ENCODE results near the gene DNAJA4. TPM values are rescaled to one million over a fixed set of nuclear protein-coding genes. Genes with fewer than 3 reads are reported as not detected.

DNAJA4 gene
- polyA plus RNA-seq, 1 donor from 2014 or later = 0.66 TPM

DNA sequence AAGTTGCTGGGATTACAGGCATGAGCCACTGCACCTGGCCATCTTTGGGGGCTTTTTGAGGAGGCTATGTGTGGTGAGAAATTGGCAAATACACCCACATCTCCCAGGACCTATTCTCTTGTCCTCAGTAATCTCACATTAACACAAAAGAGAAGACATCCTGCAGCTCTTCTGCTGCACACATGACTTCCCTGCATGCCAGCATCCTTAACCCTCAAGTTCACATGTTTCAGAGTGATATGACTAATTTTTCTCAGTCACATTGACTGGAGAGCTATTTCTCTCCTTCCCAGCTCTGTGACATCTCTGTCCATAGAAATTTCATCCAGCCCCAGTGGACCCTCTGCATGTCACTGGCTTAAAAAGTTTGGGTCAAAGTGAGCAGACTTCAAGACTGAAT is 37.0 kb downstream of the DNAJA4 start:
- Histone ChIP-seq H3K79me2 (replicated peaks; ENCODE audit: insufficient read depth, low read length) (peaks cover 15% of the 10 kb centered on the region), H3K9me3 (ENCODE audit: low read length) (no peaks in the 10 kb centered on the region), H3K36me3 (ENCODE audit: insufficient read depth, low read length) (no peaks in the 10 kb centered on the region), H3K9ac (ENCODE audit: low read length) (no peak overlapping the region), H2AFZ (ENCODE audit: low read depth, low read length) (no peak overlapping the region), H3K27me3 (ENCODE audit: insufficient read depth, low read depth, low read length) (no peaks in the 10 kb centered on the region), H3K4me2 (ENCODE audit: low read length) (no peak overlapping the region), H4K20me1 (ENCODE audit: insufficient read depth) (no peaks in the 10 kb centered on the region), H3K4me3 (ENCODE audit: low read length) (no peak overlapping the region), H3K27ac (ENCODE audit: low read length) (no peak overlapping the region), H3F3A (ENCODE audit: insufficient read depth, low read length, poor library complexity, severe bottlenecking) (no peaks in the 10 kb centered on the region), H3K9me2 (ENCODE audit: insufficient read depth, low read length) (no peaks in the 10 kb centered on the region)
- TF ChIP-seq EZH2 (IDR thresholded peaks at IDR 0.05; ENCODE audit: borderline replicate concordance, insufficient read depth, low read length, poor library complexity, severe bottlenecking) (no peak), POLR2AphosphoS5 (IDR thresholded peaks at IDR 0.05) (no peak), SMC3 (conservative IDR thresholded peaks at IDR 0.05; ENCODE audit: poor library complexity) (no peak), RAD21 (conservative IDR thresholded peaks at IDR 0.05) (no peak), MXI1 (conservative IDR thresholded peaks at IDR 0.05; ENCODE audit: poor library complexity, severe bottlenecking) (no peak), TAF1 (IDR thresholded peaks at IDR 0.05; ENCODE audit: low read depth) (no peak), EP300 (conservative IDR thresholded peaks at IDR 0.05; ENCODE audit: poor library complexity, severe bottlenecking) (no peak)
- TF ChIP-seq, protein P1, sequence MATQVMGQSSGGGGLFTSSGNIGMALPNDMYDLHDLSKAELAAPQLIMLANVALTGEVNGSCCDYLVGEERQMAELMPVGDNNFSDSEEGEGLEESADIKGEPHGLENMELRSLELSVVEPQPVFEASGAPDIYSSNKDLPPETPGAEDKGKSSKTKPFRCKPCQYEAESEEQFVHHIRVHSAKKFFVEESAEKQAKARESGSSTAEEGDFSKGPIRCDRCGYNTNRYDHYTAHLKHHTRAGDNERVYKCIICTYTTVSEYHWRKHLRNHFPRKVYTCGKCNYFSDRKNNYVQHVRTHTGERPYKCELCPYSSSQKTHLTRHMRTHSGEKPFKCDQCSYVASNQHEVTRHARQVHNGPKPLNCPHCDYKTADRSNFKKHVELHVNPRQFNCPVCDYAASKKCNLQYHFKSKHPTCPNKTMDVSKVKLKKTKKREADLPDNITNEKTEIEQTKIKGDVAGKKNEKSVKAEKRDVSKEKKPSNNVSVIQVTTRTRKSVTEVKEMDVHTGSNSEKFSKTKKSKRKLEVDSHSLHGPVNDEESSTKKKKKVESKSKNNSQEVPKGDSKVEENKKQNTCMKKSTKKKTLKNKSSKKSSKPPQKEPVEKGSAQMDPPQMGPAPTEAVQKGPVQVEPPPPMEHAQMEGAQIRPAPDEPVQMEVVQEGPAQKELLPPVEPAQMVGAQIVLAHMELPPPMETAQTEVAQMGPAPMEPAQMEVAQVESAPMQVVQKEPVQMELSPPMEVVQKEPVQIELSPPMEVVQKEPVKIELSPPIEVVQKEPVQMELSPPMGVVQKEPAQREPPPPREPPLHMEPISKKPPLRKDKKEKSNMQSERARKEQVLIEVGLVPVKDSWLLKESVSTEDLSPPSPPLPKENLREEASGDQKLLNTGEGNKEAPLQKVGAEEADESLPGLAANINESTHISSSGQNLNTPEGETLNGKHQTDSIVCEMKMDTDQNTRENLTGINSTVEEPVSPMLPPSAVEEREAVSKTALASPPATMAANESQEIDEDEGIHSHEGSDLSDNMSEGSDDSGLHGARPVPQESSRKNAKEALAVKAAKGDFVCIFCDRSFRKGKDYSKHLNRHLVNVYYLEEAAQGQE (IDR thresholded peaks at IDR 0.05; ENCODE audit: borderline replicate concordance) = no peak

DNA sequence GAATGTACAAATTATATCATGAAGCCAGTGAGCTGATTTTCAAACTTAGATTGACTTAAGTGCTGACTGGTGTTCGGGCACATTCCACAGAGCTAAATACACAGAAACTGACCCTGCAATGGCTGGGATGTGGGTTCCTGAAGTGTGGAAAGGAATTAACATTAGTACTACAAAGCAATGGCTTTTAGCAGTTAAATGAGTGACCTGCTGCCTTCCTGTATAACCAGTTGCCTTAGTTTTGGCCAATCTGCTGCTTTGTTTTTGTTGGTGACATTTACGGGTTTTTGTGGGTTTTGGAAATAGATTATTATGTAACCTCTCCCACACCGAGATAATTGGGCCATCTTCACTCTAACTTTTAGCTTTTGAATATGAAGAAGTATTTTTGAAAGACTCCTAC is 37.5 kb downstream of the DNAJA4 start:
- Histone ChIP-seq H3F3A (ENCODE audit: insufficient read depth, low read length, poor library complexity, severe bottlenecking) (no peaks in the 10 kb centered on the region), H3K4me3 (ENCODE audit: low read length) (no peak overlapping the region), H3K36me3 (ENCODE audit: insufficient read depth, low read length) (no peaks in the 10 kb centered on the region), H3K9ac (ENCODE audit: low read length) (no peak overlapping the region), H3K27me3 (ENCODE audit: insufficient read depth, low read depth, low read length) (no peaks in the 10 kb centered on the region), H3K79me2 (replicated peaks; ENCODE audit: insufficient read depth, low read length) (peaks cover 15% of the 10 kb centered on the region), H3K27ac (ENCODE audit: low read length) (no peak overlapping the region), H3K4me2 (ENCODE audit: low read length) (no peak overlapping the region), H4K20me1 (ENCODE audit: insufficient read depth) (no peaks in the 10 kb centered on the region), H2AFZ (ENCODE audit: low read depth, low read length) (no peak overlapping the region), H3K9me2 (ENCODE audit: insufficient read depth, low read length) (no peaks in the 10 kb centered on the region), H3K9me3 (ENCODE audit: low read length) (no peaks in the 10 kb centered on the region)
- no peak for TF ChIP-seq MXI1 (conservative IDR thresholded peaks at IDR 0.05; ENCODE audit: poor library complexity, severe bottlenecking)
- TF ChIP-seq, protein P1 (IDR thresholded peaks at IDR 0.05; ENCODE audit: borderline replicate concordance) = no peak
- no peak for TF ChIP-seq SMC3 (conservative IDR thresholded peaks at IDR 0.05; ENCODE audit: poor library complexity)
- no peak for TF ChIP-seq EZH2 (IDR thresholded peaks at IDR 0.05; ENCODE audit: borderline replicate concordance, insufficient read depth, low read length, poor library complexity, severe bottlenecking)
- TF ChIP-seq RAD21 (conservative IDR thresholded peaks at IDR 0.05) = no peak
- TF ChIP-seq CTCF (IDR thresholded peaks at IDR 0.05; ENCODE audit: poor library complexity, severe bottlenecking) = no peak
- no peak for TF ChIP-seq EP300 (conservative IDR thresholded peaks at IDR 0.05; ENCODE audit: poor library complexity, severe bottlenecking)
- TF ChIP-seq POLR2AphosphoS5 (IDR thresholded peaks at IDR 0.05) = no peak
- TF ChIP-seq TAF1 (IDR thresholded peaks at IDR 0.05; ENCODE audit: low read depth) = no peak

All from neural cell (in vitro differentiated cells).